ENCODE results near the gene ORMDL1.
A peak's percentile ranks its signal among the peaks of the same experiment; 100 is the strongest.
"Not testable (repeated sequence)": the region's sequence is repeated elsewhere in the genome, so short reads cannot be mapped to it uniquely, and the experiment has no call there.

ORMDL1 gene

GRCh38 chr2:189772212-189772611 is 11.9 kb downstream of the ORMDL1 start:
- H3K27me3 ChIP-seq, result no peaks in the 10 kb centered on the region
- H3K27ac ChIP-seq, result no peak overlapping the region
- H3K4me2 ChIP-seq, result no peak overlapping the region
- no peak for TF ChIP-seq Cebpa-rat (IDR thresholded peaks at IDR 0.05)
- no peaks in the 10 kb centered on the region for H3K9me3 ChIP-seq
- H3K36me3 ChIP-seq, result peaks cover 88% of the 10 kb centered on the region
- H3K4me3 ChIP-seq, result no peak overlapping the region
- H4K20me1 ChIP-seq, result peaks cover 11% of the 10 kb centered on the region
- no peak overlapping the region for H3K9ac ChIP-seq
- H3K4me1 ChIP-seq, result no peaks in the 10 kb centered on the region

GRCh38 chr2:189770590-189771322 is 13.4 kb downstream of the ORMDL1 start:
- peaks cover 86% of the 10 kb centered on the region for H3K36me3 ChIP-seq
- no peaks in the 10 kb centered on the region for H4K20me1 ChIP-seq
- H3K4me1 ChIP-seq, result no peaks in the 10 kb centered on the region
- H3K9me3 ChIP-seq, result no peaks in the 10 kb centered on the region
- no peak overlapping the region for H3K4me2 ChIP-seq
- no peaks in the 10 kb centered on the region for H3K27me3 ChIP-seq
- H3K27ac ChIP-seq, result no peak overlapping the region
- H3K9ac ChIP-seq, result no peak overlapping the region
- no peak overlapping the region for H3K4me3 ChIP-seq
- TF ChIP-seq Cebpa-rat (IDR thresholded peaks at IDR 0.05), result no peak

- H3K9me3 ChIP-seq, result no peaks in the 10 kb centered on the region
- H3K4me1 ChIP-seq, result peaks cover 21% of the 10 kb centered on the region
- H3K9ac ChIP-seq, result 0 out of 2 replicates have a peak overlapping the region, but pooled peaks have one; percentile 84
- peak overlapping the region; percentile 89 for H3K4me2 ChIP-seq
- no peaks in the 10 kb centered on the region for H3K27me3 ChIP-seq
- 0 out of 2 replicates have a peak overlapping the region, but pooled peaks have one; percentile 87 for H3K27ac ChIP-seq
- peaks cover 23% of the 10 kb centered on the region for H3K36me3 ChIP-seq
- no peak for TF ChIP-seq Cebpa-rat (IDR thresholded peaks at IDR 0.05)
- H3K4me3 ChIP-seq, result peak overlapping the region; percentile 81; the same call in 1 of the 2 replicates
- no peaks in the 10 kb centered on the region for H4K20me1 ChIP-seq
These were observed 20.1 kb downstream of the ORMDL1 start for GRCh38 chr2:189763908-189764661.

- H3K4me2 ChIP-seq, result peak within 1 kb of the TSS; percentile 89
- H4K20me1 ChIP-seq, result no peaks in the 10 kb centered on the region
- H3K27me3 ChIP-seq, result no peaks in the 10 kb centered on the region
- H3K9ac ChIP-seq, result peak within 1 kb of the TSS; percentile 84
- peak within 1 kb of the TSS; percentile 81 for H3K4me3 ChIP-seq
- TF ChIP-seq Cebpa-rat (IDR thresholded peaks at IDR 0.05), result no peak
- H3K27ac ChIP-seq, result peak within 1 kb of the TSS; percentile 87
- H3K9me3 ChIP-seq, result no peaks in the 10 kb centered on the region
- peaks cover 21% of the 10 kb centered on the region for H3K4me1 ChIP-seq
- peaks cover 22% of the 10 kb centered on the region for H3K36me3 ChIP-seq
These were observed 21.4 kb downstream of the ORMDL1 start, which contains the start of gene OSGEPL1 for GRCh38 chr2:189762551-189763298. OSGEPL1 (minus strand) TSS chr2:189762792; CDS start chr2:189761640, 1,152 bp downstream.

- TF ChIP-seq Cebpa-rat (IDR thresholded peaks at IDR 0.05), result no peak
- peaks cover 21% of the 10 kb centered on the region for H3K4me1 ChIP-seq
- H3K36me3 ChIP-seq, result peaks cover 20% of the 10 kb centered on the region
- no peaks in the 10 kb centered on the region for H4K20me1 ChIP-seq
- no peaks in the 10 kb centered on the region for H3K9me3 ChIP-seq
- peak overlapping the region; percentile 87 for H3K27ac ChIP-seq
- peak overlapping the region; percentile 89 for H3K4me2 ChIP-seq
- peak overlapping the region; percentile 84 for H3K9ac ChIP-seq
- H3K4me3 ChIP-seq, result peak overlapping the region; percentile 81
- no peaks in the 10 kb centered on the region for H3K27me3 ChIP-seq
These were observed 21.9 kb downstream of the ORMDL1 start for GRCh38 chr2:189762229-189762550.

GRCh38 chr2:189760154-189760553 is 24.0 kb downstream of the ORMDL1 start:
- H3K9ac ChIP-seq, result not testable (repeated sequence)

GRCh38 chr2:189756311-189756952 is 27.7 kb downstream of the ORMDL1 start:
- Histone ChIP-seq H3K27ac (no peak overlapping the region), H3K27me3 (no peaks in the 10 kb centered on the region), H3K9ac (no peak overlapping the region), H4K20me1 (no peaks in the 10 kb centered on the region), H3K4me2 (no peak overlapping the region), H3K4me1 (peaks cover 3% of the 10 kb centered on the region), H3K36me3 (peaks cover 33% of the 10 kb centered on the region), H3K4me3 (no peak overlapping the region), H3K9me3 (no peaks in the 10 kb centered on the region)
- TF ChIP-seq Cebpa-rat (IDR thresholded peaks at IDR 0.05), result no peak

More at GRCh38 chr2:189760154-189760553, 24.0 kb downstream of the ORMDL1 start:
- not testable (repeated sequence) for H3K27ac ChIP-seq, H3K27me3 ChIP-seq, H3K4me2 ChIP-seq, H3K4me3 ChIP-seq, H3K9me3 ChIP-seq, H4K20me1 ChIP-seq
- peaks cover 21% of the 10 kb centered on the region for H3K4me1 ChIP-seq
- peaks cover 13% of the 10 kb centered on the region; the same call in 1 of the 2 replicates for H3K36me3 ChIP-seq

GRCh38 chr2:189751080-189751658 is 33.0 kb downstream of the ORMDL1 start:
- H3K36me3 ChIP-seq, result peaks cover 49% of the 10 kb centered on the region

GRCh38 chr2:189729430-189729829 is 54.7 kb downstream of the ORMDL1 start:
- Histone ChIP-seq H3K27ac (no peak overlapping the region), H3K36me3 (no peaks in the 10 kb centered on the region), H3K4me1 (no peaks in the 10 kb centered on the region), H3K4me2 (no peak overlapping the region), H3K9ac (no peak overlapping the region), H4K20me1 (no peaks in the 10 kb centered on the region), H3K27me3 (no peaks in the 10 kb centered on the region), H3K4me3 (no peak overlapping the region), H3K9me3 (no peaks in the 10 kb centered on the region)
- no peak for TF ChIP-seq Cebpa-rat (IDR thresholded peaks at IDR 0.05)

More at GRCh38 chr2:189751080-189751658, 33.0 kb downstream of the ORMDL1 start:
- Histone ChIP-seq H4K20me1 (no peaks in the 10 kb centered on the region), H3K9ac (no peak overlapping the region), H3K4me3 (no peak overlapping the region), H3K4me2 (no peak overlapping the region), H3K9me3 (no peaks in the 10 kb centered on the region), H3K27ac (no peak overlapping the region), H3K4me1 (no peaks in the 10 kb centered on the region), H3K27me3 (no peaks in the 10 kb centered on the region)
- TF ChIP-seq Cebpa-rat (IDR thresholded peaks at IDR 0.05), result no peak

Data from BLaER1 (cell line).